HepG2 (cell line): ENCODE data around the gene NPBWR2. TPM values are rescaled to one million over a fixed set of nuclear protein-coding genes. Genes with fewer than 3 reads are reported as not detected.
A peak's percentile ranks its signal among the peaks of the same experiment; 100 is the strongest.

ENCODE experiments used
- ATF5 ChIP-seq: sonication (generic); formaldehyde crosslinking; IDR thresholded peaks from 2 replicates; pipeline ENCODE4 v1.4.0; 2020; ENCODE audit warnings: mild to moderate bottlenecking, low read depth, missing genetic modification reagents
- ATRX ChIP-seq: sonication (generic); formaldehyde crosslinking; IDR thresholded peaks from 2 replicates; pipeline ENCODE4 v1.4.0; 2020; ENCODE audit warnings: missing genetic modification reagents, borderline replicate concordance
- BCLAF1 ChIP-seq: fragments of 450-650 bp; IDR thresholded peaks from 2 replicates; pipeline ENCODE4 v1.6.1; 2017; ENCODE audit warnings: mild to moderate bottlenecking
- CBX1 ChIP-seq: IDR thresholded peaks from one replicate; pipeline ENCODE4 v1.6.1; 2016; ENCODE audit warnings: antibody characterized with exemption, low read depth
- CENPBD1 ChIP-seq: sonication (generic); formaldehyde crosslinking; IDR thresholded peaks from 2 replicates; pipeline ENCODE4 v1.8.0; 2022; ENCODE audit warnings: missing genetic modification reagents, low read depth, mild to moderate bottlenecking, borderline replicate concordance
- CHD2 ChIP-seq: IDR thresholded peaks from 2 replicates; pipeline ENCODE4 v1.6.1; 2011; ENCODE audit warnings: low read depth, low read length, improper control_type of control experiment
- ETV5 ChIP-seq: IDR thresholded peaks from 2 replicates; pipeline ENCODE4 v1.6.1; 2018; ENCODE audit warnings: missing biosample characterization, missing genetic modification reagents, inconsistent platforms, borderline replicate concordance
- HNF4G ChIP-seq, 2 experiments: sonication (generic) in 1 of 2; formaldehyde crosslinking in 1 of 2; IDR thresholded peaks; 2 replicates each; pipeline versions ENCODE4 v1.4.0 to v1.6.1; 2011 to 2020; ENCODE audit warnings: borderline replicate concordance in 2 of 2, low read depth in 2 of 2, mild to moderate bottlenecking in 2 of 2, low read length in 1 of 2, missing genetic modification reagents in 1 of 2, moderate library complexity in 1 of 2
- IRF9 ChIP-seq: sonication (generic); formaldehyde crosslinking; IDR thresholded peaks from 2 replicates; pipeline ENCODE4 v1.8.0; 2022; ENCODE audit warnings: missing genetic modification reagents, mild to moderate bottlenecking, borderline replicate concordance
- MLX ChIP-seq: IDR thresholded peaks from 2 replicates; pipeline ENCODE4 v1.6.1; 2016
- NFAT5 ChIP-seq: sonication (generic); formaldehyde crosslinking; IDR thresholded peaks from 2 replicates; pipeline ENCODE4 v1.4.0; 2020; ENCODE audit warnings: missing genetic modification reagents
- TBX3 ChIP-seq: fragments of 450-650 bp; IDR thresholded peaks from 2 replicates; pipeline ENCODE4 v1.6.1; 2017; ENCODE audit warnings: antibody characterized with exemption, mild to moderate bottlenecking, inconsistent platforms, borderline replicate concordance
- ZNF34 ChIP-seq: sonication (generic); formaldehyde crosslinking; IDR thresholded peaks from 2 replicates; pipeline ENCODE4 v1.4.0; 2020; ENCODE audit warnings: mild to moderate bottlenecking, missing genetic modification reagents, borderline replicate concordance
- ZNF678 ChIP-seq: sonication (generic); formaldehyde crosslinking; IDR thresholded peaks from 2 replicates; pipeline ENCODE4 v1.4.0; 2020; ENCODE audit warnings: mild to moderate bottlenecking, missing genetic modification reagents
- ZSCAN25 ChIP-seq: sonication (generic); formaldehyde crosslinking; IDR thresholded peaks from 2 replicates; pipeline ENCODE4 v1.8.0; 2022; ENCODE audit warnings: mild to moderate bottlenecking, missing genetic modification reagents
- polyA plus RNA-seq, 8 experiments: library from polyadenylated mRNA; depleted of rRNA in 3 of 8; stranded (reverse) in 7 of 8; unstranded in 1 of 8; fragments of >200 nt; fragmentation: Illumina TruSeq in 4 of 8; extraction: Trizol in 4 of 8; gene quantifications; 2 replicates each; pipeline versions ENCODE4 v1.2.1 to v1.2.3, GENCODE V29; 2011 to 2016; ENCODE audit warnings: low read depth in 4 of 8, missing spikeins in 1 of 8, mixed read lengths in 1 of 8; ENCODE audit not compliant: insufficient read depth in 1 of 8
- total RNA-seq, 5 experiments: library from RNA; depleted of rRNA; stranded (reverse); fragments of >200 nt; fragmentation: Illumina TruSeq; extraction: Trizol; gene quantifications; 2 replicates each; pipeline ENCODE4 v1.2.3, GENCODE V29; 2016; ENCODE audit warnings: low read depth in 1 of 5

NPBWR2 gene
- total and polyA plus RNA-seq, 2 of the 13 experiments (the other 11 are each of a cell fraction or from before 2014, with no cell fraction given): not detected

GRCh38 chr20:64056889-64057627 is 50.3 kb downstream of the NPBWR2 start (continued):
- TF ChIP-seq MLX (CRISPR knock-in tag): 0 out of 2 replicates have a peak, but pooled peaks have one; percentile 10
- no peak for TF ChIP-seq TBX3
- no peak for TF ChIP-seq ZNF34 (CRISPR knock-in tag)
- no peak; the same call in 1 of the 2 replicates for TF ChIP-seq CENPBD1 (CRISPR knock-in tag)
- peak; percentile 31 for TF ChIP-seq ETV5 (CRISPR knock-in tag)
- 0 out of 2 replicates have a peak, but pooled peaks have one; percentile 13 for TF ChIP-seq NFAT5 (CRISPR knock-in tag)
- no peak for TF ChIP-seq ATRX (CRISPR knock-in tag)
- TF ChIP-seq ZNF678: peak; percentile 93; the same call in 1 of the 2 replicates
- no peak for TF ChIP-seq CBX1
- peak; percentile 61; the same call in 1 of the 2 replicates for TF ChIP-seq ZSCAN25 (CRISPR knock-in tag)
- TF ChIP-seq ATF5 (CRISPR knock-in tag): no peak; the same call in 1 of the 2 replicates
- TF ChIP-seq CHD2: no peak
- peak; percentile 53; the same call in 1 of the 2 replicates for TF ChIP-seq IRF9 (CRISPR knock-in tag)
- no peak for TF ChIP-seq HNF4G (IDR thresholded peaks at IDR 0.05; ENCODE audit: borderline replicate concordance, low read depth, low read length)
- TF ChIP-seq HNF4G (CRISPR knock-in tag; IDR thresholded peaks at IDR 0.05; ENCODE audit: borderline replicate concordance, low read depth): peak; percentile 48; the same call in 1 of the 2 replicates
- no peak for TF ChIP-seq BCLAF1
